HepG2 (cell line): ENCODE results near the gene HDAC5. TPM values are rescaled to one million over a fixed set of nuclear protein-coding genes. Genes with fewer than 3 reads are reported as not detected.

Experiments used
- DZIP1 ChIP-seq: sonication (generic); formaldehyde crosslinking; IDR thresholded peaks from 2 replicates; pipeline ENCODE4 v1.5.0; 2020; ENCODE audit warnings: mild to moderate bottlenecking, missing genetic modification reagents
- FUBP1 ChIP-seq: sonication (generic); formaldehyde crosslinking; IDR thresholded peaks from 2 replicates; pipeline ENCODE4 v1.5.1; 2020; ENCODE audit warnings: missing genetic modification reagents, mild to moderate bottlenecking, borderline replicate concordance
- GABPB1 ChIP-seq: IDR thresholded peaks from 2 replicates; pipeline ENCODE4 v1.6.1; 2016; ENCODE audit warnings: mild to moderate bottlenecking, missing genetic modification reagents, moderate library complexity, missing compliant biosample characterization
- HINFP ChIP-seq: sonication (generic); formaldehyde crosslinking; IDR thresholded peaks from 2 replicates; pipeline ENCODE4 v1.4.0; 2020; ENCODE audit warnings: low read depth, mild to moderate bottlenecking, missing genetic modification reagents
- KLF15 ChIP-seq: sonication (generic); formaldehyde crosslinking; IDR thresholded peaks from 2 replicates; pipeline ENCODE4 v1.8.1; 2023; ENCODE audit warnings: borderline replicate concordance, mild to moderate bottlenecking, inconsistent platforms, missing genetic modification reagents, mixed read lengths
- KLF9 ChIP-seq: IDR thresholded peaks from 2 replicates; pipeline ENCODE4 v1.6.1; 2016; ENCODE audit warnings: low read depth
- MED8 ChIP-seq: sonication (generic); formaldehyde crosslinking; IDR thresholded peaks from 2 replicates; pipeline ENCODE4 v1.8.1; 2023; ENCODE audit warnings: mild to moderate bottlenecking, missing genetic modification reagents; ENCODE audit not compliant: insufficient replicate concordance
- MLX ChIP-seq: IDR thresholded peaks from 2 replicates; pipeline ENCODE4 v1.6.1; 2016
- SOX13 ChIP-seq, 3 experiments: fragments of 450-650 bp in 1 of 3; sonication (generic) in 1 of 3; formaldehyde crosslinking in 1 of 3; IDR thresholded peaks in 2 of 3; conservative IDR thresholded peaks in 1 of 3; 2 replicates each; pipeline versions ENCODE4 v1.5.0 to v1.6.1; 2016 to 2020; ENCODE audit warnings: antibody characterized with exemption in 1 of 3, mild to moderate bottlenecking in 1 of 3, missing compliant biosample characterization in 1 of 3, missing genetic modification reagents in 1 of 3, moderate library complexity in 1 of 3
- TARDBP ChIP-seq: sonication (generic); formaldehyde crosslinking; IDR thresholded peaks from 2 replicates; pipeline ENCODE4 v1.8.0; 2022; ENCODE audit warnings: mild to moderate bottlenecking, missing genetic modification reagents
- TERF1 ChIP-seq: sonication (generic); formaldehyde crosslinking; IDR thresholded peaks from 2 replicates; pipeline ENCODE4 v1.8.0; 2022; ENCODE audit warnings: mild to moderate bottlenecking, missing genetic modification reagents, moderate library complexity
- XRCC5 ChIP-seq: fragments of 200-400 bp; formaldehyde crosslinking; optimal IDR thresholded peaks from 2 replicates; pipeline ENCODE3; 2017; ENCODE audit warnings: mild to moderate bottlenecking, low read length
- YEATS4 ChIP-seq: sonication (generic); formaldehyde crosslinking; IDR thresholded peaks from 2 replicates; pipeline ENCODE4 v1.4.0; 2020; ENCODE audit warnings: missing genetic modification reagents, borderline replicate concordance
- ZFP37 ChIP-seq: sonication (generic); formaldehyde crosslinking; IDR thresholded peaks from 2 replicates; pipeline ENCODE4 v1.4.0; 2020; ENCODE audit warnings: missing genetic modification reagents, borderline replicate concordance
- ZNF576 ChIP-seq: sonication (generic); formaldehyde crosslinking; IDR thresholded peaks from 2 replicates; pipeline ENCODE4 v1.4.0; 2020; ENCODE audit warnings: mild to moderate bottlenecking, missing genetic modification reagents
- ZNF776 ChIP-seq: sonication (generic); formaldehyde crosslinking; IDR thresholded peaks from 2 replicates; pipeline ENCODE4 v1.4.0; 2020; ENCODE audit warnings: mild to moderate bottlenecking, missing genetic modification reagents
- ZNF883 ChIP-seq: sonication (generic); formaldehyde crosslinking; IDR thresholded peaks from 2 replicates; pipeline ENCODE4 v1.5.1; 2020; ENCODE audit warnings: mild to moderate bottlenecking, missing genetic modification reagents; ENCODE audit errors: not compliant biosample characterization
- ZSCAN30 ChIP-seq: sonication (generic); formaldehyde crosslinking; IDR thresholded peaks from 2 replicates; pipeline ENCODE4 v1.5.0; 2020; ENCODE audit warnings: mild to moderate bottlenecking, missing genetic modification reagents
- polyA plus RNA-seq, 8 experiments: library from polyadenylated mRNA; depleted of rRNA in 3 of 8; stranded (reverse) in 7 of 8; unstranded in 1 of 8; fragments of >200 nt; fragmentation: Illumina TruSeq in 4 of 8; extraction: Trizol in 4 of 8; gene quantifications; 2 replicates each; pipeline versions ENCODE4 v1.2.1 to v1.2.3, GENCODE V29; 2011 to 2016; ENCODE audit warnings: low read depth in 4 of 8, missing spikeins in 1 of 8, mixed read lengths in 1 of 8; ENCODE audit not compliant: insufficient read depth in 1 of 8
- total RNA-seq, 5 experiments: library from RNA; depleted of rRNA; stranded (reverse); fragments of >200 nt; fragmentation: Illumina TruSeq; extraction: Trizol; gene quantifications; 2 replicates each; pipeline ENCODE4 v1.2.3, GENCODE V29; 2016; ENCODE audit warnings: low read depth in 1 of 5

The HDAC5 gene
- total and polyA plus RNA-seq, 2 of the 13 experiments (the other 11 are each of a cell fraction or from before 2014, with no cell fraction given), result 46.4 to 85.4 TPM

GRCh38 chr17:44070455-44071197, 52.8 kb downstream of the HDAC5 start, which contains the start of gene G6PC3 (continued):
- peak; percentile 84; the same call in 1 of the 2 replicates for TF ChIP-seq ZSCAN30
- TF ChIP-seq GABPB1 (CRISPR knock-in tag), result peak; percentile 96
- TF ChIP-seq ZNF576 (CRISPR knock-in tag), result no peak
- TF ChIP-seq TERF1 (CRISPR knock-in tag), result no peak
- peak; percentile 72; the same call in 1 of the 2 replicates for TF ChIP-seq ZFP37 (CRISPR knock-in tag)
- peak; percentile 91; the same call in 1 of the 2 replicates for TF ChIP-seq KLF9 (CRISPR knock-in tag)
- TF ChIP-seq KLF15 (CRISPR knock-in tag), result peak; percentile 87; the same call in 1 of the 2 replicates
- TF ChIP-seq ZNF776 (CRISPR knock-in tag), result peak; percentile 75; the same call in 1 of the 2 replicates
- peak; percentile 85 for TF ChIP-seq DZIP1 (CRISPR knock-in tag)
- TF ChIP-seq ZNF883 (CRISPR knock-in tag), result peak; percentile 92
- peak; percentile 72 for TF ChIP-seq XRCC5
- peak; percentile 100 for TF ChIP-seq YEATS4 (CRISPR knock-in tag)
- peak; percentile 98 for TF ChIP-seq MLX (CRISPR knock-in tag)
- TF ChIP-seq MED8, result peak; percentile 83
- TF ChIP-seq TARDBP, result peak; percentile 99
- TF ChIP-seq SOX13 (IDR thresholded peaks at IDR 0.05), result peak; percentile 51; the same call in 1 of the 2 replicates
- TF ChIP-seq SOX13 (CRISPR knock-in tag; conservative IDR thresholded peaks at IDR 0.05 in 1 of 2, IDR thresholded peaks at IDR 0.05 in 1 of 2), result peak in 1 of 2 experiments; percentile 79; a peak in 1 of 4 replicates
- TF ChIP-seq FUBP1 (CRISPR knock-in tag), result no peak
- TF ChIP-seq HINFP (CRISPR knock-in tag), result peak; percentile 93
